ENCODE measurements around the gene SLC38A5. TPM values are rescaled to one million over a fixed set of nuclear protein-coding genes. Genes with fewer than 3 reads are reported as not detected.

The SLC38A5 gene
- polyA plus RNA-seq, 1 of the 3 experiments (the other 2 are of a cell fraction) = 0.33 TPM

GRCh38 chrX:48515842-48516241 lies 45.8 kb upstream of the SLC38A5 start:
- no peak overlapping the region for H3K9ac ChIP-seq
- no peak for DNase-seq
- no peaks in the 10 kb centered on the region for H4K20me1 ChIP-seq (ENCODE audit: insufficient read depth)
- CTCF ChIA-PET = no interaction called here
- no peak overlapping the region for H3K4me2 ChIP-seq
- H3K9me3 ChIP-seq = no peaks in the 10 kb centered on the region
- POLR2A ChIA-PET = no interaction called here
- no peaks in the 10 kb centered on the region for H3K27me3 ChIP-seq (ENCODE audit: insufficient read depth)
- no peaks in the 10 kb centered on the region for H3F3A ChIP-seq (replicated peaks; ENCODE audit: insufficient read depth)
- H3K36me3 ChIP-seq (replicated peaks in 1 of 2; ENCODE audit: control insufficient read depth in 1 of 2, insufficient read depth in 2 of 2, low read length in 1 of 2) = no peaks in the 10 kb centered on the region
- 48% methylated on average over 6 of the region's 10 CpGs for WGBS (ENCODE audit: low lambda C conversion rate)
- no peak overlapping the region for H3K27ac ChIP-seq (ENCODE audit: low read depth in 2 of 2, low read length in 1 of 2)
- no peak overlapping the region for H3K4me3 ChIP-seq (ENCODE audit: low read depth in 2 of 2, low read length in 1 of 2)
- H3K79me2 ChIP-seq (ENCODE audit: insufficient read depth) = no peaks in the 10 kb centered on the region
- peaks cover 0 to 18% of the 10 kb centered on the region in 2 experiments; a peak in 1 of 4 replicates for H3K4me1 ChIP-seq (ENCODE audit: control insufficient read depth in 1 of 2, insufficient read depth in 2 of 2, low read depth in 1 of 2, low read length in 1 of 2)
- no peak overlapping the region for H2AFZ ChIP-seq (ENCODE audit: low read depth)
- H3K9me2 ChIP-seq = no peaks in the 10 kb centered on the region
- TF ChIP-seq RAD21 (IDR thresholded peaks at IDR 0.05; ENCODE audit: low read length) (no peak), SIN3A (IDR thresholded peaks at IDR 0.05; ENCODE audit: borderline replicate concordance, low read depth, low read length) (no peak), YY1 (IDR thresholded peaks at IDR 0.05; ENCODE audit: low read depth) (no peak), GABPA (IDR thresholded peaks at IDR 0.05; ENCODE audit: low read depth) (no peak), FOXM1 (IDR thresholded peaks at IDR 0.05; ENCODE audit: low read depth) (no peak), PBX3 (IDR thresholded peaks at IDR 0.05) (no peak), MEF2A (IDR thresholded peaks at IDR 0.05; ENCODE audit: borderline replicate concordance, low read depth) (no peak), TCF12 (IDR thresholded peaks at IDR 0.05) (no peak), RXRA (IDR thresholded peaks at IDR 0.05; ENCODE audit: borderline replicate concordance, low read depth) (no peak), EZH2phosphoT487 (IDR thresholded peaks at IDR 0.05; ENCODE audit: borderline replicate concordance, low read depth) (no peak), NFIC (IDR thresholded peaks at IDR 0.05; ENCODE audit: borderline replicate concordance) (no peak), ZBTB33 (IDR thresholded peaks at IDR 0.05; ENCODE audit: borderline replicate concordance, low read depth) (no peak), REST (IDR thresholded peaks at IDR 0.05; ENCODE audit: low read depth, low read length) (no peak), CHD2 (IDR thresholded peaks at IDR 0.05; ENCODE audit: low read length, partially characterized antibody) (no peak), GATA2 (CRISPR knock-in tag; IDR thresholded peaks at IDR 0.05) (no peak), SMC3 (IDR thresholded peaks at IDR 0.05; ENCODE audit: low read depth, low read length) (no peak), FOSL2 (IDR thresholded peaks at IDR 0.05; ENCODE audit: borderline replicate concordance, low read depth) (no peak)

Data from SK-N-SH (cell line).